Loucy (cell line): ENCODE results near the gene NEXN.

ENCODE experiments used
- CTCF ChIP-seq: fragments of 200-600 bp; sonication (generic); conservative IDR thresholded peaks from 2 replicates; pipeline ENCODE4 v1.5.1; 2014; ENCODE audit warnings: mild to moderate bottlenecking, antibody characterized with exemption, low read length
- EZH2phosphoT487 ChIP-seq: fragments of 200-600 bp; IDR thresholded peaks from 2 replicates; pipeline ENCODE4 v1.6.1; 2018; ENCODE audit warnings: antibody characterized with exemption, mild to moderate bottlenecking, moderate library complexity, borderline replicate concordance

DNA sequence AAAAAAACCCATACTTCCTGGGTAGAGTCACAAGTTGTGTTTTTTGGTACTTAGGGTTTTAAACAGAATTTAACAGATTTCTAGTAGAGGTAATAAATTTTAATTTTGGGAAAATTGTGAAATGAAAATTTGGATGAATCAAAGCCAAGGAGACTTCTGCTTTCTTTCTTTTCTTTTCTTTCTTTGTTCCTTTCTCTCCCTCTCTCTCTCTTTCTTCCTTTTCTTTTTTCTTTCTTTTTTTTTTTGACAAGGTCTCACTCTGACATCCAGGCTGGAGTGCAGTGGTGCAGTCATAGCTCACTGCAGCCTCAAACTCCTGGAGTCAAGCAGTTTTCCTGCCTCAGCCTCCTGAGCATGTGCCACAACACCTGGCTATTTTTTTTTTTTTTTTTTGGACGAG, 46.9 kb upstream of the NEXN start:
- TF ChIP-seq CTCF, result no peak
- no peak for TF ChIP-seq EZH2phosphoT487
